SK-N-SH (cell line): Measurements from ENCODE around the gene PRR20G.

ENCODE experiments used
- CHD2 ChIP-seq: fragments of 150-350 bp; IDR thresholded peaks from 2 replicates; pipeline ENCODE4 v1.6.1; 2018; ENCODE audit warnings: low read length; ENCODE audit not compliant: partially characterized antibody
- GATA2 ChIP-seq: sonication (generic); formaldehyde crosslinking; IDR thresholded peaks from 2 replicates; pipeline ENCODE4 v1.5.0; 2020; ENCODE audit warnings: mild to moderate bottlenecking, missing genetic modification reagents
- MAX ChIP-seq: IDR thresholded peaks from 2 replicates; pipeline ENCODE4 v1.4.0; 2012; ENCODE audit warnings: low read depth
- MXI1 ChIP-seq: IDR thresholded peaks from 2 replicates; pipeline ENCODE4 v1.6.1; 2012; ENCODE audit warnings: mild to moderate bottlenecking, low read depth, low read length, improper control_type of control experiment
- NFIC ChIP-seq: IDR thresholded peaks from 2 replicates; pipeline ENCODE4 v1.4.0; 2012; ENCODE audit warnings: borderline replicate concordance
- POLR2AphosphoS5 ChIP-seq: IDR thresholded peaks from 2 replicates; pipeline ENCODE4 v1.6.1; 2012; ENCODE audit warnings: low read depth, low read length
- RCOR1 ChIP-seq: fragments of 150-350 bp; IDR thresholded peaks from 2 replicates; pipeline ENCODE4 v1.6.1; 2017; ENCODE audit warnings: antibody characterized with exemption, low read length
- RXRA ChIP-seq: IDR thresholded peaks from 2 replicates; pipeline ENCODE4 v1.4.0; 2012; ENCODE audit warnings: low read depth, mild to moderate bottlenecking, borderline replicate concordance
- SIN3A ChIP-seq: IDR thresholded peaks from 2 replicates; pipeline ENCODE4 v1.6.1; 2012; ENCODE audit warnings: low read depth, mild to moderate bottlenecking, low read length, moderate library complexity, borderline replicate concordance
- TAF1 ChIP-seq: IDR thresholded peaks from 2 replicates; pipeline ENCODE4 v1.6.1; 2012; ENCODE audit warnings: low read depth, mild to moderate bottlenecking, low read length, moderate library complexity, borderline replicate concordance
- YY1 ChIP-seq: IDR thresholded peaks from 2 replicates; pipeline ENCODE4 v1.4.0; 2012; ENCODE audit warnings: low read depth, mild to moderate bottlenecking
- ZBTB33 ChIP-seq: IDR thresholded peaks from 2 replicates; pipeline ENCODE4 v1.4.0; 2012; ENCODE audit warnings: low read depth, borderline replicate concordance
- TF ChIP-seq, protein P1 (sequence below): fragments of 150-350 bp; IDR thresholded peaks from 2 replicates; pipeline ENCODE4 v1.6.1; 2017; ENCODE audit warnings: antibody characterized with exemption, low read length, low read depth, borderline replicate concordance
- TF ChIP-seq, protein P2 (sequence below): fragments of 200-600 bp; sonication (generic); IDR thresholded peaks from 2 replicates; pipeline ENCODE4 v1.6.1; 2017; ENCODE audit warnings: antibody characterized with exemption, mild to moderate bottlenecking, moderate library complexity

GRCh38 chr3:127276995-127277394, 10.9 kb downstream of the PRR20G start:
- no peak for TF ChIP-seq RXRA
- TF ChIP-seq RCOR1: no peak
- no peak for TF ChIP-seq POLR2AphosphoS5
- TF ChIP-seq, protein P1, sequence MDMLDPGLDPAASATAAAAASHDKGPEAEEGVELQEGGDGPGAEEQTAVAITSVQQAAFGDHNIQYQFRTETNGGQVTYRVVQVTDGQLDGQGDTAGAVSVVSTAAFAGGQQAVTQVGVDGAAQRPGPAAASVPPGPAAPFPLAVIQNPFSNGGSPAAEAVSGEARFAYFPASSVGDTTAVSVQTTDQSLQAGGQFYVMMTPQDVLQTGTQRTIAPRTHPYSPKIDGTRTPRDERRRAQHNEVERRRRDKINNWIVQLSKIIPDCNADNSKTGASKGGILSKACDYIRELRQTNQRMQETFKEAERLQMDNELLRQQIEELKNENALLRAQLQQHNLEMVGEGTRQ: no peak
- TF ChIP-seq, protein P2, sequence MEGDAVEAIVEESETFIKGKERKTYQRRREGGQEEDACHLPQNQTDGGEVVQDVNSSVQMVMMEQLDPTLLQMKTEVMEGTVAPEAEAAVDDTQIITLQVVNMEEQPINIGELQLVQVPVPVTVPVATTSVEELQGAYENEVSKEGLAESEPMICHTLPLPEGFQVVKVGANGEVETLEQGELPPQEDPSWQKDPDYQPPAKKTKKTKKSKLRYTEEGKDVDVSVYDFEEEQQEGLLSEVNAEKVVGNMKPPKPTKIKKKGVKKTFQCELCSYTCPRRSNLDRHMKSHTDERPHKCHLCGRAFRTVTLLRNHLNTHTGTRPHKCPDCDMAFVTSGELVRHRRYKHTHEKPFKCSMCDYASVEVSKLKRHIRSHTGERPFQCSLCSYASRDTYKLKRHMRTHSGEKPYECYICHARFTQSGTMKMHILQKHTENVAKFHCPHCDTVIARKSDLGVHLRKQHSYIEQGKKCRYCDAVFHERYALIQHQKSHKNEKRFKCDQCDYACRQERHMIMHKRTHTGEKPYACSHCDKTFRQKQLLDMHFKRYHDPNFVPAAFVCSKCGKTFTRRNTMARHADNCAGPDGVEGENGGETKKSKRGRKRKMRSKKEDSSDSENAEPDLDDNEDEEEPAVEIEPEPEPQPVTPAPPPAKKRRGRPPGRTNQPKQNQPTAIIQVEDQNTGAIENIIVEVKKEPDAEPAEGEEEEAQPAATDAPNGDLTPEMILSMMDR: no peak
- no peak for TF ChIP-seq GATA2 (CRISPR knock-in tag)
- TF ChIP-seq NFIC: no peak
- TF ChIP-seq MAX: no peak
- no peak for TF ChIP-seq TAF1
- TF ChIP-seq CHD2: no peak
- no peak for TF ChIP-seq ZBTB33
- TF ChIP-seq SIN3A: no peak
- no peak for TF ChIP-seq MXI1
- no peak for TF ChIP-seq YY1
